HAP-1 (cell line): Measurements from ENCODE around the gene CCSER2.

Experiments
- DNase-seq, 2 experiments: peaks; one replicate each; pipeline ENCODE4 v3.0.0-alpha.2; 2016 to 2020; ENCODE audit warnings: low spot score in 2 of 2
- H3K27me3 ChIP-seq: fragments of 250-450 bp; sonication (Bioruptor Pico); 2 replicates; pipeline ENCODE4 v1.5.1; 2020; ENCODE audit warnings: low read depth, mild to moderate bottlenecking, moderate library complexity
- H3K36me3 ChIP-seq: fragments of 250-450 bp; sonication (Bioruptor Pico); replicated peaks from 2 replicates; pipeline ENCODE4 v1.5.1; 2020; ENCODE audit warnings: mild to moderate bottlenecking
- H3K4me1 ChIP-seq: fragments of 250-450 bp; sonication (Bioruptor Pico); 2 replicates; pipeline ENCODE4 v1.5.1; 2020; ENCODE audit warnings: mild to moderate bottlenecking
- H3K4me3 ChIP-seq: fragments of 250-450 bp; sonication (Bioruptor Pico); 2 replicates; pipeline ENCODE4 v1.5.1; 2020; ENCODE audit warnings: mild to moderate bottlenecking, moderate library complexity
- H3K9me3 ChIP-seq: fragments of 250-450 bp; sonication (Bioruptor Pico); 2 replicates; pipeline ENCODE4 v1.5.1; 2020; ENCODE audit warnings: mild to moderate bottlenecking, moderate library complexity
- in situ Hi-C: fragments of 300-500 bp; cut with MboI; formaldehyde crosslinking; loops from 3 replicates; pipeline ENCODE4 v1.14.3; 2020; ENCODE audit warnings: low sequenced_read_pairs, inconsistent platforms, mixed read lengths

CCSER2 gene

GRCh38 chr10:84540022-84540616, 211.7 kb downstream of the CCSER2 start:
- no peak for DNase-seq
- no peak overlapping the region for H3K4me3 ChIP-seq

GRCh38 chr10:84540617-84541288, 212.4 kb downstream of the CCSER2 start:
- H3K27me3 ChIP-seq = 0 out of 2 replicates have a peak, but pooled peaks cover 2% of the 10 kb centered on the region
- peak overlapping the region; percentile 11 for H3K4me3 ChIP-seq
- peak; percentile 47 to 86 for DNase-seq
- in situ Hi-C loops = loop anchor here (5.0 kb wide), 1 partner anchor 278 kb away; no protein-coding TSS in a partner anchor
- H3K9me3 ChIP-seq = no peaks in the 10 kb centered on the region
- no peaks in the 10 kb centered on the region for H3K36me3 ChIP-seq
- peaks cover 5% of the 10 kb centered on the region for H3K4me1 ChIP-seq

More at GRCh38 chr10:84540022-84540616, 211.7 kb downstream of the CCSER2 start:
- Histone ChIP-seq H3K36me3 (no peaks in the 10 kb centered on the region), H3K9me3 (no peaks in the 10 kb centered on the region), H3K27me3 (no peaks in the 10 kb centered on the region), H3K4me1 (peaks cover 5% of the 10 kb centered on the region)
- in situ Hi-C loops = loop anchor here (5.0 kb wide), 1 partner anchor 278 kb away; no protein-coding TSS in a partner anchor

GRCh38 chr10:84541289-84541637, 212.9 kb downstream of the CCSER2 start:
- H3K27me3 ChIP-seq = 0 out of 2 replicates have a peak, but pooled peaks cover 3% of the 10 kb centered on the region
- no peaks in the 10 kb centered on the region for H3K9me3 ChIP-seq
- H3K36me3 ChIP-seq = no peaks in the 10 kb centered on the region
- H3K4me3 ChIP-seq = no peak overlapping the region
- in situ Hi-C loops = loop anchor here (5.0 kb wide), 1 partner anchor 279 kb away; no protein-coding TSS in a partner anchor
- H3K4me1 ChIP-seq = peaks cover 5% of the 10 kb centered on the region
- peak in 1 of 2 experiments; percentile 29 for DNase-seq

GRCh38 chr10:84542522-84543490, 214.4 kb downstream of the CCSER2 start:
- in situ Hi-C loops = loop anchor here (5.0 kb wide), 1 partner anchor 281 kb away; no protein-coding TSS in a partner anchor
- H3K27me3 ChIP-seq = peaks cover 3% of the 10 kb centered on the region; the same call in 1 of the 2 replicates
- H3K4me3 ChIP-seq = no peak overlapping the region
- no peaks in the 10 kb centered on the region for H3K9me3 ChIP-seq
- peaks cover 5% of the 10 kb centered on the region for H3K4me1 ChIP-seq
- no peaks in the 10 kb centered on the region for H3K36me3 ChIP-seq
- DNase-seq = peak; percentile 22 to 26

GRCh38 chr10:84543948-84544347, 215.6 kb downstream of the CCSER2 start:
- Histone ChIP-seq H3K4me1 (peaks cover 5% of the 10 kb centered on the region), H3K4me3 (no peak overlapping the region), H3K36me3 (no peaks in the 10 kb centered on the region), H3K9me3 (no peaks in the 10 kb centered on the region), H3K27me3 (peaks cover 3% of the 10 kb centered on the region; the same call in 1 of the 2 replicates)
- in situ Hi-C loops = loop anchor here (5.0 kb wide), 1 partner anchor 282 kb away; no protein-coding TSS in a partner anchor
- no peak for DNase-seq

- Histone ChIP-seq H3K36me3 (no peaks in the 10 kb centered on the region), H3K27me3 (peaks cover 3% of the 10 kb centered on the region; the same call in 1 of the 2 replicates), H3K9me3 (no peaks in the 10 kb centered on the region), H3K4me1 (peaks cover 5% of the 10 kb centered on the region), H3K4me3 (no peak overlapping the region)
- in situ Hi-C loops = no loop called here
- no peak for DNase-seq
Measured at GRCh38 chr10:84545651-84546050, 217.3 kb downstream of the CCSER2 start.

GRCh38 chr10:84546609-84547008, 218.2 kb downstream of the CCSER2 start:
- H3K9me3 ChIP-seq = no peaks in the 10 kb centered on the region
- in situ Hi-C loops = no loop called here

GRCh38 chr10:84547616-84548015, 219.2 kb downstream of the CCSER2 start:
- Histone ChIP-seq H3K4me1 (peaks cover 5% of the 10 kb centered on the region), H3K9me3 (no peaks in the 10 kb centered on the region), H3K36me3 (no peaks in the 10 kb centered on the region), H3K4me3 (no peak overlapping the region), H3K27me3 (peaks cover 3% of the 10 kb centered on the region; the same call in 1 of the 2 replicates)
- in situ Hi-C loops = no loop called here
- DNase-seq = no peak

More at GRCh38 chr10:84546609-84547008, 218.2 kb downstream of the CCSER2 start:
- no peaks in the 10 kb centered on the region for H3K36me3 ChIP-seq
- DNase-seq = no peak
- no peak overlapping the region for H3K4me3 ChIP-seq
- peaks cover 5% of the 10 kb centered on the region for H3K4me1 ChIP-seq
- peaks cover 3% of the 10 kb centered on the region; the same call in 1 of the 2 replicates for H3K27me3 ChIP-seq

GRCh38 chr10:84548869-84549268, 220.5 kb downstream of the CCSER2 start:
- H3K4me1 ChIP-seq = no peaks in the 10 kb centered on the region
- no peak overlapping the region for H3K4me3 ChIP-seq
- in situ Hi-C loops = no loop called here
- peaks cover 3% of the 10 kb centered on the region; the same call in 1 of the 2 replicates for H3K27me3 ChIP-seq
- DNase-seq = peak in 1 of 2 experiments; percentile 54
- H3K36me3 ChIP-seq = no peaks in the 10 kb centered on the region
- no peaks in the 10 kb centered on the region for H3K9me3 ChIP-seq

GRCh38 chr10:84549368-84550165, 221.2 kb downstream of the CCSER2 start:
- in situ Hi-C loops = no loop called here
- Histone ChIP-seq H3K4me1 (no peaks in the 10 kb centered on the region), H3K9me3 (no peaks in the 10 kb centered on the region), H3K36me3 (no peaks in the 10 kb centered on the region), H3K27me3 (peaks cover 3% of the 10 kb centered on the region; the same call in 1 of the 2 replicates), H3K4me3 (no peak overlapping the region)
- no peak for DNase-seq

GRCh38 chr10:84550756-84551436, 222.5 kb downstream of the CCSER2 start:
- H3K27me3 ChIP-seq = no peaks in the 10 kb centered on the region; the same call in 1 of the 2 replicates
- in situ Hi-C loops = no loop called here
- H3K9me3 ChIP-seq = no peaks in the 10 kb centered on the region
- no peak for DNase-seq
- H3K4me3 ChIP-seq = no peak overlapping the region
- H3K36me3 ChIP-seq = no peaks in the 10 kb centered on the region
- no peaks in the 10 kb centered on the region for H3K4me1 ChIP-seq

GRCh38 chr10:84551437-84552120, 223.2 kb downstream of the CCSER2 start:
- no peak overlapping the region for H3K4me3 ChIP-seq
- H3K27me3 ChIP-seq = no peaks in the 10 kb centered on the region; the same call in 1 of the 2 replicates
- no peak for DNase-seq
- no peaks in the 10 kb centered on the region for H3K4me1 ChIP-seq
- no peaks in the 10 kb centered on the region for H3K36me3 ChIP-seq
- in situ Hi-C loops = no loop called here
- no peaks in the 10 kb centered on the region for H3K9me3 ChIP-seq
